Testis (tissue), 5 donors: ENCODE measurements around the gene HNF4A. TPM values are rescaled to one million over a fixed set of nuclear protein-coding genes. Genes with fewer than 3 reads are reported as not detected.

Source experiments
- DNase-seq: peaks from one replicate; pipeline ENCODE4 v3.0.0-alpha.2; 2019
- H3K27ac ChIP-seq, 2 donors: fragments of 200-600 bp; sonication (generic); one replicate each; pipeline ENCODE4 v1.5.1; 2019
- H3K27me3 ChIP-seq: fragments of 200-600 bp; sonication (generic); one replicate; pipeline ENCODE4 v1.5.1; 2019
- H3K36me3 ChIP-seq: fragments of 200-600 bp; sonication (generic); one replicate; pipeline ENCODE4 v1.5.1; 2017; ENCODE audit warnings: low read depth; ENCODE audit errors: missing control alignments
- H3K4me1 ChIP-seq: fragments of 200-600 bp; sonication (generic); one replicate; pipeline ENCODE4 v1.5.1; 2019
- H3K4me3 ChIP-seq, 2 donors: fragments of 200-600 bp; sonication (generic); one replicate each; pipeline ENCODE4 v1.5.1; 2017 to 2019
- H3K9me3 ChIP-seq: fragments of 200-600 bp; sonication (generic); one replicate; pipeline ENCODE4 v1.5.1; 2017
- POLR2A ChIP-seq: fragments of 450-650 bp; IDR thresholded peaks from one replicate; pipeline ENCODE4 v1.6.1; 2017; ENCODE audit warnings: antibody characterized with exemption, mild to moderate bottlenecking, moderate library complexity
- WGBS, 2 donors: methylation state at CpG; one replicate each; pipeline ENCODE4 v1.1.5; 2018; 5-methylcytosine and 5-hydroxymethylcytosine counted together
- intact Hi-C: fragments of 100-400 bp; cut with DNase I; formaldehyde crosslinking; loops from one replicate; pipeline ENCODE4 v1.15.1; 2023; ENCODE audit warnings: low total_unique reads
- long read RNA-seq, 2 donors: transcript quantifications; one replicate each; lab custom pipeline, GENCODE V29; 2026
- polyA plus RNA-seq: library from polyadenylated mRNA; stranded (reverse); fragments of 350-450 nt; fragmentation: Illumina TruSeq; extraction: RNeasy Lipid Tissue Mini Kit (QIAGEN cat#74804); gene quantifications from one replicate; pipeline ENCODE4 v1.2.3, GENCODE V29; 2014; ENCODE audit warnings: low read depth, low replicate concordance; ENCODE audit not compliant: insufficient read depth
- total RNA-seq, 2 donors: library from RNA; depleted of rRNA; stranded (reverse); fragments of >200 nt; gene quantifications; one replicate each; pipeline ENCODE4 v1.2.3, GENCODE V29; 2016
- TF ChIP-seq, protein P1 (sequence below), 3 experiments: fragments of 450-650 bp in 2 of 3; fragments of 200-600 bp in 1 of 3; sonication (generic) in 1 of 3; IDR thresholded peaks; one replicate each; pipeline ENCODE4 v1.5.1; 2016 to 2019; ENCODE audit warnings: antibody characterized with exemption in 3 of 3, mild to moderate bottlenecking in 2 of 3, moderate library complexity in 1 of 3

HNF4A gene
- total RNA-seq (1 to 10 TPM; 1.2 to 1.4 TPM), polyA plus RNA-seq (2.5 TPM)
- long read RNA-seq, donor 1, full-length matches to known transcripts = 2 of 2 reads
- long read RNA-seq, donor 1, partial matches to known transcripts = 0 of 2 reads
- long read RNA-seq, donor 1, other reads (novel, unspliced or antisense) = 0 of 2 reads
- long read RNA-seq, donor 2 = 0 reads

DNA sequence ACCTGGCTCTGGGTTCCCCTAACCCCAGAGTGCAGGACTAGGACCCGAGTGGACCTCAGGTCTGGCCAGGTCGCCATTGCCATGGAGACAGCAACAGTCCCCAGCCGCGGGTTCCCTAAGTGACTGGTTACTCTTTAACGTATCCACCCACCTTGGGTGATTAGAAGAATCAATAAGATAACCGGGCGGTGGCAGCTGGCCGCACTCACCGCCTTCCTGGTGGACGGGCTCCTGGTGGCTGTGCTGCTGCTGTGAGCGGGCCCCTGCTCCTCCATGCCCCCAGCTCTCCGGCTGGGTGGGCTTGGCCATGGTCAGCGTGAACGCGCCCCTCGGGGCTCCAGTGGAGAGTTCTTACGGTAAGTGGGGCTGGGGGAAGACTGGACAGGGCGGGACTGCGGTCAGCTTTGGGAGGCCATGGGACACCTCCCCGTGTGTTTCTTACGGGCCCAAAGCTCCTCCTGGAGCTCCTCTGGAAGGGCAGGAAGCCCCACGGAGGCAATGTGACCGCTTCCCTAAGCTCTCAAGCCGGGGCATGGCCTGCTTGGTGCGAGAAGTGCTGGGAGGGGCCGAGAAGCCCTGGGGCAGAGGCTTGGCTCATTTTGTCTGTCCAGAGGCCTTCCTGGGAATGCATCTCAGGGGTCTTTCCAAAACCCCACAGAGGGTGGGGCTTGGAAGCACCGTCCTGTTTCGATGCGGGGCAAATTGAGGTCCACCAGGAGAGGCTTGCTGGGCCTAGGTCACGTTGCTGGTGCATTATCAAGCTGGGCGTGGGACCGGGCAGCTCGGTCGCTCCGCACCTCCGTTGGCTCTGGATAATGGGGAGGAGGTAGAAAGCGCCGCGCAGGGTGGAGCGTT is at the start of gene HNF4A:
HNF4A (plus strand) TSS at position 202 of the 855 bp plus-strand sequence; CDS start at position 308, 106 bp downstream.
- 54 to 71% methylated on average over 26 to 40 of the region's 40 CpGs for WGBS, 2 donors
- Histone ChIP-seq H3K9me3 (no peaks in the 10 kb centered on the region), H3K27me3 (no peaks in the 10 kb centered on the region), H3K36me3 (no peaks in the 10 kb centered on the region), H3K4me3 (peak within 1 kb of the TSS in 1 of 2 donors; percentile 20), H3K27ac (no peak within 1 kb of the TSS), H3K4me1 (peaks cover 5% of the 10 kb centered on the region)
- TF ChIP-seq, protein P1, sequence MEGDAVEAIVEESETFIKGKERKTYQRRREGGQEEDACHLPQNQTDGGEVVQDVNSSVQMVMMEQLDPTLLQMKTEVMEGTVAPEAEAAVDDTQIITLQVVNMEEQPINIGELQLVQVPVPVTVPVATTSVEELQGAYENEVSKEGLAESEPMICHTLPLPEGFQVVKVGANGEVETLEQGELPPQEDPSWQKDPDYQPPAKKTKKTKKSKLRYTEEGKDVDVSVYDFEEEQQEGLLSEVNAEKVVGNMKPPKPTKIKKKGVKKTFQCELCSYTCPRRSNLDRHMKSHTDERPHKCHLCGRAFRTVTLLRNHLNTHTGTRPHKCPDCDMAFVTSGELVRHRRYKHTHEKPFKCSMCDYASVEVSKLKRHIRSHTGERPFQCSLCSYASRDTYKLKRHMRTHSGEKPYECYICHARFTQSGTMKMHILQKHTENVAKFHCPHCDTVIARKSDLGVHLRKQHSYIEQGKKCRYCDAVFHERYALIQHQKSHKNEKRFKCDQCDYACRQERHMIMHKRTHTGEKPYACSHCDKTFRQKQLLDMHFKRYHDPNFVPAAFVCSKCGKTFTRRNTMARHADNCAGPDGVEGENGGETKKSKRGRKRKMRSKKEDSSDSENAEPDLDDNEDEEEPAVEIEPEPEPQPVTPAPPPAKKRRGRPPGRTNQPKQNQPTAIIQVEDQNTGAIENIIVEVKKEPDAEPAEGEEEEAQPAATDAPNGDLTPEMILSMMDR (IDR thresholded peaks at IDR 0.05) = no peak
- TF ChIP-seq POLR2A = no peak
- intact Hi-C loops = no loop called here
- DNase-seq = no peak

DNA sequence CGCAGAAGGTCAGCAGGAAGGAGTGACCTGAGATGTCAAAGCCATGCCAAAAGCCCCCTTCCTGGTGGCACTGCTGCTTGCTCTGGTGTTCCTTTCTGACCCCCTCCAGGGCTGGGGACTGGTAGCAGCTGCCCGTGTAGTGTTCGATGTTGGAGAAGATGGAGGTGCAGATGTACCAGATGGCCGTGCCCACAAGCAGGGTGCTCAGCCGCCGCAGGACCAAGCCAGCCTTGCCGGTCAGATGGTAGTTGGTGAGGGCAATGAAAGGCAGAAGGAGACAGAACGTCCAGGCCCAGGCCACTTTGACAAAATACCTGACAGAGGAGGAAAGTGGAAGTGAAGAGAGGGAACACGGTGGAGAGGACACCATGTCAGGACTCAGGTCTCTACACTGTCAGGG is 48.6 kb upstream of the HNF4A start:
- TF ChIP-seq POLR2A = no peak
- TF ChIP-seq, protein P1 (IDR thresholded peaks at IDR 0.05) = no peak
- DNase-seq = no peak
- Histone ChIP-seq H3K4me3 (no peak overlapping the region), H3K36me3 (no peaks in the 10 kb centered on the region), H3K4me1 (peaks cover 21% of the 10 kb centered on the region), H3K27me3 (no peaks in the 10 kb centered on the region), H3K27ac (no peak overlapping the region), H3K9me3 (no peaks in the 10 kb centered on the region)
- intact Hi-C loops = no loop called here
- 86 to 92% methylated on average over 9 of the region's 9 CpGs for WGBS, 2 donors

DNA sequence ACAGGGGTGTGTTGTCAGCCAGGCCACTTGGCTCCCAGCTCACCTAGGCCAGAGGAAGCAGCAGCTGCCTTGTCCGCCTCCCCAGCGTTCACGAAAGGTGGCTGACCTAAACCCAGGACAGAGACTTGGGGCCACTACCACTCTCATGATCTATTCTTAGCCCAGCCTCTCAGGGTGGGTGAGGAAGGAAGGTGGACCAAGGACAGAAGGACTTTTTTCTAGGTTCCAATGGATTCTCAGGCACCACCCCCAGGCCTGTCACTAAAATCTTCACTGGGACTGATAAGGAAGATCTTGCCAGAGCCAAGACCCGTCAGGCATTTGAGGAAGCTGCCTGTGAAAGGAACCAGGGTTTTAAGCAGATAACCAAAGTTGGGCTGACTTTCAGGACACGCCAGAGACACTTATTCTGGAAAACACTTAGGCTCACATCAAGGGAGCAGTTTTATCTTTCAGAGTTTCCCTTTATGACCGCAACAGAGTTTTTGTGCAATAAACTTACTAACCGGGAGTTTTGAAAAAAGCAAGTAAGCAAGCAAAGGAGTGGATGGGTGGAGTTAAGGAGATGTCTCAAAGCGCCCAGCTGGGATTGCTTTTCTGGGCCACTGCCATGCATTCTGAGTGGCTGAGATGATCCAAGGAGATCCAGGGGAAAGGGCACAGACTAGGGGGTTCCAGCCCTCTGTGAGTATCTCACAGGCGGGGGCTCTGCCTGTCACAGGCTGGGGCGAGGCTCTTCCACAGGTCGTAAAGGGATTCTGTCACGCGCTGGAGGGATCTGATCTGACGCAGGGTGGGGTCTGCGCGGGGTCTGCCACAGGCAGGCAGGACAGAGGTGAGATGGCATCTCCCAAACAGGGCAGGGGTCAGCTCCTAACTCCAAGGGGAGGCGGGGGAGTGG is 45.5 kb upstream of the HNF4A start:
- peak; percentile 48 for DNase-seq
- no peaks in the 10 kb centered on the region for H3K27me3 ChIP-seq
- TF ChIP-seq, protein P1 (IDR thresholded peaks at IDR 0.05) = no peak
- no peak for TF ChIP-seq POLR2A
- H3K27ac ChIP-seq = peak overlapping the region; percentile 33 to 72
- WGBS, 2 donors = 7 to 9% methylated on average over 8 to 17 of the region's 17 CpGs
- no peaks in the 10 kb centered on the region for H3K36me3 ChIP-seq
- H3K4me3 ChIP-seq = peak overlapping the region; percentile 94 to 97
- intact Hi-C loops = loop anchor here (5.0 kb wide), 1 partner anchor 93 kb away; no protein-coding TSS in a partner anchor
- no peaks in the 10 kb centered on the region for H3K9me3 ChIP-seq
- H3K4me1 ChIP-seq = peaks cover 13% of the 10 kb centered on the region

DNA sequence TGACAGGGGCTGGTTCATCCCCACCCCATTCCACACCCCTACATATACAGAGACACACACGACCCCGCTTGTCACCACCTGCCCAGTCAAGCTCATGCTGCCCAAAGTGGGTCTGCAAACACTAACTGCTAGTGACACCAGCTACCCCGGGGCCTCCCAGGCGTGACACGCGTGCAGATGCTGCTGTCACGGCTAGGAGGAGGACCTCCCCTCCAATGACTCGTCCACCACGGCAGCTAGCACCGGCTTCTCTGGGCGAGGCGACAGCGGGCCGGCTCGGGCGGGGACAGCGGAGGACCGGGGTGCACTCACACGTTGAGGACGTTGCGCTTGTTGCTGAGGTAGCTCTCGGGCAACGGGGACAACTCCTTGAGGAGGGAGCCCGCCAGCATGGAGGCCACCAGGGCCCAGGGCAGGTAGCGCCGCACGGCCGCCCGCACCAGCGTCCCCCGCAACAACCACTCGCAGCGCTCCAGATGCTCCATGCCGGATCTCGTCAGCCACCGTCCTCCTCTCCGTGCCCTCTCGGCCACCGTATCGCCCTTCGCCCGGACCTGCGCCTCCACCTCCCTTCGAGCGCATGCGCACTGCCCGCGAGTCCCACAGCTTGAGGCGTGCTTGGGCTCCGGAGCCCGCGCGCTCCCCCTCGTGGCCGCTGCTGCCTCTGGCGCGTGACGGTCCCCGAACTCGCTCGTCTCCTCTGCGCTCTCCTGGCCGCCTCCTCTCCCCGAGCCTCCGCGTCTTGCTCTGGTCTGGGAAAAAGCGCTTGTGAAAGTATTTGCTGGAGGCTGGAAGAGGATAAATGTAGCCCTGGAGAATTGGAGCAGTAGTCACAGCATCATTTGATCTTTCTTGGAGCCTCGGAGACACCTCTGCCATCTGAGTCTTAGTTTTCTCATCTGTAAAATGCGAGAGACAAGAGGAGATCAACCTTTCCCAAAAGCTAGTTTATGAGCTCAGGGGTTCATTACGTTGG is 44.5 kb upstream of the HNF4A start, which contains the start of gene FITM2:
FITM2 (minus strand) TSS at position 539 of the 976 bp plus-strand sequence; CDS start at position 485, 54 bp downstream.
- Histone ChIP-seq H3K4me3 (peak within 1 kb of the TSS; percentile 94 to 97), H3K27ac (peak within 1 kb of the TSS; percentile 48 to 72), H3K4me1 (peaks cover 13% of the 10 kb centered on the region), H3K9me3 (no peaks in the 10 kb centered on the region), H3K27me3 (no peaks in the 10 kb centered on the region), H3K36me3 (no peaks in the 10 kb centered on the region)
- intact Hi-C loops = loop anchor here (5.0 kb wide), 1 partner anchor 94 kb away; no protein-coding TSS in a partner anchor
- TF ChIP-seq POLR2A = no peak
- TF ChIP-seq, protein P1 (IDR thresholded peaks at IDR 0.05) = peak; percentile 94 to 99 (median 98)
- 2% methylated on average over 22 to 64 of the region's 70 CpGs for WGBS, 2 donors
- DNase-seq = peak; percentile 98
